ENCODE data around the gene BORCS5. TPM values are rescaled to one million over a fixed set of nuclear protein-coding genes. Genes with fewer than 3 reads are reported as not detected.

Gene BORCS5
- total RNA-seq, 1 experiment from 2014 or later = 7.8 TPM

GRCh38 chr12:12379831-12380730, 23.2 kb downstream of the BORCS5 start:
- intact Hi-C loops (cut with micrococcal nuclease; ENCODE audit: unreplicated experiment) (no loop called here), in situ Hi-C loops (cut with HindIII; ENCODE audit: low pct_unique_long_range_greater_than_20kb, low sequenced_read_pairs) (no loop called here)
- ATAC-seq (no peak), DNase-seq (ENCODE audit: low read depth, low spot score) (no peak)
- ChIA-PET POLR2A (no interaction called here), CTCF (no interaction called here)
- Histone ChIP-seq H3K4me3 (ENCODE audit: low read depth in 2 of 2, low read length in 2 of 2) (no peak overlapping the region), H3K36me3 (ENCODE audit: control insufficient read depth, insufficient read depth, low read length) (no peaks in the 10 kb centered on the region), H3K27me3 (ENCODE audit: control insufficient read depth, insufficient read depth, low read length) (no peaks in the 10 kb centered on the region), H3K4me1 (ENCODE audit: control insufficient read depth, insufficient read depth, low read length) (no peaks in the 10 kb centered on the region), H3K27ac (ENCODE audit: low read length) (no peak overlapping the region), H3K9me3 (ENCODE audit: control insufficient read depth, insufficient read depth, low read depth, low read length) (no peaks in the 10 kb centered on the region)
- no peak for TF ChIP-seq POLR2AphosphoS5 (IDR thresholded peaks at IDR 0.05; ENCODE audit: low read depth, low read length)
- TF ChIP-seq, protein P1, sequence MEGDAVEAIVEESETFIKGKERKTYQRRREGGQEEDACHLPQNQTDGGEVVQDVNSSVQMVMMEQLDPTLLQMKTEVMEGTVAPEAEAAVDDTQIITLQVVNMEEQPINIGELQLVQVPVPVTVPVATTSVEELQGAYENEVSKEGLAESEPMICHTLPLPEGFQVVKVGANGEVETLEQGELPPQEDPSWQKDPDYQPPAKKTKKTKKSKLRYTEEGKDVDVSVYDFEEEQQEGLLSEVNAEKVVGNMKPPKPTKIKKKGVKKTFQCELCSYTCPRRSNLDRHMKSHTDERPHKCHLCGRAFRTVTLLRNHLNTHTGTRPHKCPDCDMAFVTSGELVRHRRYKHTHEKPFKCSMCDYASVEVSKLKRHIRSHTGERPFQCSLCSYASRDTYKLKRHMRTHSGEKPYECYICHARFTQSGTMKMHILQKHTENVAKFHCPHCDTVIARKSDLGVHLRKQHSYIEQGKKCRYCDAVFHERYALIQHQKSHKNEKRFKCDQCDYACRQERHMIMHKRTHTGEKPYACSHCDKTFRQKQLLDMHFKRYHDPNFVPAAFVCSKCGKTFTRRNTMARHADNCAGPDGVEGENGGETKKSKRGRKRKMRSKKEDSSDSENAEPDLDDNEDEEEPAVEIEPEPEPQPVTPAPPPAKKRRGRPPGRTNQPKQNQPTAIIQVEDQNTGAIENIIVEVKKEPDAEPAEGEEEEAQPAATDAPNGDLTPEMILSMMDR (IDR thresholded peaks at IDR 0.05) = no peak
- TF ChIP-seq SIN3A (IDR thresholded peaks at IDR 0.05; ENCODE audit: borderline replicate concordance, insufficient read depth, low read depth, low read length) = no peak
- TF ChIP-seq REST (IDR thresholded peaks at IDR 0.05; ENCODE audit: insufficient read depth in 1 of 2, low read depth in 2 of 2, low read length in 1 of 2) = no peak
- no peak for TF ChIP-seq TCF7L2 (IDR thresholded peaks at IDR 0.05; ENCODE audit: low read depth, low read length)
- BruUV-seq (replicated peaks) = no TSS peak

DNA sequence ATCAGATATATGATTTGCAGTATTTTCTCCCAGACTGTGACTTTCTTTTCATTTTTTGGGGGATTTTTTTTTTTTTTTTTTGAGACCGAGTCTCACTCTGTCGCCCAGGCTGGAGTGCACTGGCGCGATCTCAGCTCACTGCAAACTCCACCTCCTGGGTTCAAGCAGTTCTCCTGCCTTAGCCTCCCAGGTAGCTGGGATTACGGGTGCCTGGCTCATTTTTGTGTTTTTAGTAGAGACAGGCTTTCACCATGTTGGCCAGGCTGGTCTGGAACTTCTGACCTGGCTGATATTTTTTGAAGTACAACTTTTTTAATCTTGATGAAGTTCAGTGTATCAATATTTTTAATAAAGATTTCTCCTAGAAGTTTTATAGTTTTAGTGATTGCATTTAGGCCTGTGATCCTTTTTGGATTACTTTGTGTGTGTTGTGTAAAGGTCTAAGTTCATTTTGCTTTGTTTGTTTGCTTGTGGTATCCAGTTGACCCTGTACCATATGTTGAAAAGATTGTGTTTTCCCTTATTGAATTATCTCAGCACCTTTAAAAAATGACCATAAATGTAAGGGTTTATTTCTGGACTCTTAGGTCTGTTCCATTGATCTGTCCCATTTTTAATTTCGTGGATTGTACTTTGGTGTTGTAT, 24.2 kb downstream of the BORCS5 start:
- H3K36me3 ChIP-seq (ENCODE audit: control insufficient read depth, insufficient read depth, low read length) = no peaks in the 10 kb centered on the region
- no peak for TF ChIP-seq POLR2AphosphoS5 (IDR thresholded peaks at IDR 0.05; ENCODE audit: low read depth, low read length)
- no peak for TF ChIP-seq SIN3A (IDR thresholded peaks at IDR 0.05; ENCODE audit: borderline replicate concordance, insufficient read depth, low read depth, low read length)
- no peak for TF ChIP-seq REST (IDR thresholded peaks at IDR 0.05; ENCODE audit: insufficient read depth in 1 of 2, low read depth in 2 of 2, low read length in 1 of 2)
- TF ChIP-seq, protein P1 (IDR thresholded peaks at IDR 0.05) = no peak
- TF ChIP-seq TCF7L2 (IDR thresholded peaks at IDR 0.05; ENCODE audit: low read depth, low read length) = no peak
- no peak overlapping the region for H3K27ac ChIP-seq (ENCODE audit: low read length)
- intact Hi-C loops (cut with micrococcal nuclease; ENCODE audit: unreplicated experiment) = no loop called here
- in situ Hi-C loops (cut with HindIII; ENCODE audit: low pct_unique_long_range_greater_than_20kb, low sequenced_read_pairs) = no loop called here
- ChIA-PET CTCF (no interaction called here), POLR2A (no interaction called here)
- no TSS peak for BruUV-seq (replicated peaks)
- no peaks in the 10 kb centered on the region for H3K4me1 ChIP-seq (ENCODE audit: control insufficient read depth, insufficient read depth, low read length)
- H3K27me3 ChIP-seq (ENCODE audit: control insufficient read depth, insufficient read depth, low read length) = no peaks in the 10 kb centered on the region
- ATAC-seq (no peak), DNase-seq (ENCODE audit: low read depth, low spot score) (no peak)
- H3K4me3 ChIP-seq (ENCODE audit: low read depth in 2 of 2, low read length in 2 of 2) = no peak overlapping the region
- no peaks in the 10 kb centered on the region for H3K9me3 ChIP-seq (ENCODE audit: control insufficient read depth, insufficient read depth, low read depth, low read length)

Measured in Panc1 (cell line).